Subcutaneous abdominal adipose tissue (tissue), 5 donors: Measurements from ENCODE around the gene PHF23.

Experiments used
- H3K27ac ChIP-seq: one replicate; pipeline ENCODE4 v1.7.0; 2013; ENCODE audit warnings: low read depth, mild to moderate bottlenecking, inconsistent platforms, low read length, moderate library complexity
- H3K27me3 ChIP-seq, 5 donors: one replicate each; pipeline ENCODE4 v1.7.0; 2013; ENCODE audit warnings: low read length in 5 of 5, inconsistent platforms in 1 of 5; ENCODE audit not compliant: control insufficient read depth in 5 of 5, insufficient read depth in 4 of 5
- H3K36me3 ChIP-seq, 5 donors: one replicate each; pipeline ENCODE4 v1.7.0; 2013; ENCODE audit warnings: low read length in 5 of 5; ENCODE audit not compliant: control insufficient read depth in 5 of 5, insufficient read depth in 5 of 5
- H3K4me1 ChIP-seq, 5 donors: one replicate each; pipeline ENCODE4 v1.7.0; 2013; ENCODE audit warnings: low read length in 5 of 5, mild to moderate bottlenecking in 3 of 5, moderate library complexity in 1 of 5; ENCODE audit not compliant: control insufficient read depth in 5 of 5, insufficient read depth in 5 of 5
- H3K4me3 ChIP-seq, 5 donors: one replicate each; pipeline ENCODE4 v1.7.0; 2013; ENCODE audit warnings: low read length in 5 of 5, low read depth in 1 of 5
- H3K9ac ChIP-seq, 5 donors: one replicate each; pipeline ENCODE4 v1.7.0; 2013; ENCODE audit warnings: low read length in 5 of 5, mild to moderate bottlenecking in 4 of 5, moderate library complexity in 3 of 5
- H3K9me3 ChIP-seq, 5 donors: one replicate each; pipeline ENCODE4 v1.7.0; 2013; ENCODE audit warnings: low read length in 5 of 5; ENCODE audit not compliant: control insufficient read depth in 5 of 5
- donor health status: healthy.
- donor health status: healthy.
- donor health status: healthy.
- donor health status: healthy.
- donor health status: healthy.

The PHF23 gene

GRCh38 chr17:7190276-7190917 lies 48.9 kb downstream of the PHF23 start:
- H3K27ac ChIP-seq = no peak overlapping the region
- H3K9ac ChIP-seq = no peak overlapping the region
- no peak overlapping the region for H3K4me3 ChIP-seq
- no peaks in the 10 kb centered on the region for H3K9me3 ChIP-seq
- no peaks in the 10 kb centered on the region for H3K4me1 ChIP-seq
- H3K27me3 ChIP-seq = no peaks in the 10 kb centered on the region
- peaks cover 0 to 35% (median 6%) of the 10 kb centered on the region in 5 donors for H3K36me3 ChIP-seq

- H3K27me3 ChIP-seq = no peaks in the 10 kb centered on the region
- H3K9ac ChIP-seq = no peak overlapping the region
- no peak overlapping the region for H3K27ac ChIP-seq
- no peaks in the 10 kb centered on the region for H3K4me1 ChIP-seq
- H3K36me3 ChIP-seq = peaks cover 0 to 9% (median 0%) of the 10 kb centered on the region in 5 donors
- no peak overlapping the region for H3K4me3 ChIP-seq
- no peaks in the 10 kb centered on the region for H3K9me3 ChIP-seq
Observed at GRCh38 chr17:7186241-7186640, 53.0 kb downstream of the PHF23 start.
